K562 (cell line): ENCODE measurements around the gene SHLD1. TPM values are rescaled to one million over a fixed set of nuclear protein-coding genes. Genes with fewer than 3 reads are reported as not detected.

Experiments used
- CBX1 ChIP-seq: sonication (generic); IDR thresholded peaks from 2 replicates; pipeline ENCODE4 v1.6.1; 2016; ENCODE audit warnings: antibody characterized with exemption, low read depth, mild to moderate bottlenecking
- CGGBP1 ChIP-seq: fragments of 250-450 bp; sonication (Bioruptor Pico); IDR thresholded peaks from 2 replicates; pipeline ENCODE4 v1.9.0; 2021; ENCODE audit warnings: mild to moderate bottlenecking
- E2F6 ChIP-seq, 2 experiments: IDR thresholded peaks; 2 replicates each; pipeline ENCODE4 v1.6.1; 2011; ENCODE audit warnings: borderline replicate concordance in 1 of 2, control low read depth in 1 of 2, low read depth in 1 of 2, low read length in 1 of 2, mild to moderate bottlenecking in 1 of 2, mixed read lengths in 1 of 2, moderate library complexity in 1 of 2; ENCODE audit not compliant: insufficient read depth in 1 of 2, insufficient read length in 1 of 2, poor library complexity in 1 of 2, severe bottlenecking in 1 of 2; ENCODE audit errors: extremely low read depth in 1 of 2
- LCOR ChIP-seq: sonication (generic); formaldehyde crosslinking; IDR thresholded peaks from 2 replicates; pipeline ENCODE4 v1.8.0; 2022; ENCODE audit warnings: mild to moderate bottlenecking, missing genetic modification reagents
- NONO ChIP-seq, 2 experiments: fragments of 200-400 bp in 1 of 2; fragments of 450-650 bp in 1 of 2; formaldehyde crosslinking in 1 of 2; IDR thresholded peaks; 2 replicates each; pipeline ENCODE4 v1.6.1; 2017; ENCODE audit warnings: low read depth in 2 of 2, mild to moderate bottlenecking in 2 of 2, moderate library complexity in 2 of 2, low read length in 1 of 2
- PBX2 ChIP-seq, 2 experiments: IDR thresholded peaks in 1 of 2; conservative IDR thresholded peaks in 1 of 2; 2 replicates each; pipeline ENCODE4 v1.6.1; 2016; ENCODE audit warnings: low read depth in 2 of 2, mild to moderate bottlenecking in 1 of 2, missing compliant biosample characterization in 1 of 2, missing genetic modification characterization in 1 of 2, moderate library complexity in 1 of 2
- TCF7 ChIP-seq: sonication (generic); IDR thresholded peaks from 2 replicates; pipeline ENCODE4 v1.6.1; 2016; ENCODE audit warnings: antibody characterized with exemption, borderline replicate concordance
- TFAM ChIP-seq: fragments of 250-450 bp; sonication (Bioruptor Pico); conservative IDR thresholded peaks from 2 replicates; pipeline ENCODE4 v1.5.0; 2021; ENCODE audit warnings: mild to moderate bottlenecking, moderate library complexity
- ZNF253 ChIP-seq: fragments of 250-450 bp; sonication (Bioruptor Pico); conservative IDR thresholded peaks from 2 replicates; pipeline ENCODE4 v1.6.1; 2021; ENCODE audit warnings: mild to moderate bottlenecking
- ZNF449 ChIP-seq: fragments of 250-450 bp; sonication (Bioruptor Pico); IDR thresholded peaks from 2 replicates; pipeline ENCODE4 v1.8.0; 2022; ENCODE audit warnings: moderate library complexity, mild to moderate bottlenecking, inconsistent platforms
- polyA plus RNA-seq, 8 experiments: library from polyadenylated mRNA; depleted of rRNA in 4 of 8; stranded (reverse) in 5 of 8; unstranded in 3 of 8; fragments of >200 nt; fragmentation: Nextera tagmentation in 2 of 8; fragmentation: Illumina TruSeq in 1 of 8; extraction: Ambion mirVana in 2 of 8; extraction: Trizol in 1 of 8; gene quantifications; 2 replicates each; pipeline versions ENCODE4 v1.2.1 to v1.2.3, GENCODE V29; 2011 to 2014; ENCODE audit warnings: inconsistent platforms in 1 of 8, missing spikeins in 1 of 8
- total RNA-seq, 7 experiments: library from RNA; depleted of rRNA in 6 of 7; stranded (reverse); fragments of >200 nt in 6 of 7; fragmentation: Illumina TruSeq in 2 of 7; extraction: Trizol in 2 of 7; gene quantifications; 2 replicates each; pipeline versions ENCODE4 v1.2.1 to v1.2.3, GENCODE V29; 2011 to 2021; ENCODE audit warnings: low replicate concordance in 1 of 7

SHLD1 gene
- total and polyA plus RNA-seq, 9 of the 15 experiments (the other 6 are each of a cell fraction or from before 2014, with no cell fraction given), result 3.7 to 21.6 (median 8.2) TPM

GRCh38 chr20:5749952-5750779 is at the start of gene SHLD1 (continued):
- TF ChIP-seq E2F6 (IDR thresholded peaks at IDR 0.05; ENCODE audit: borderline replicate concordance in 1 of 2, extremely low read depth in 1 of 2, insufficient read depth in 1 of 2, insufficient read length in 1 of 2, low read depth in 1 of 2, low read length in 1 of 2, poor library complexity in 1 of 2, severe bottlenecking in 1 of 2) (peak in 1 of 2 experiments; percentile 40), LCOR (CRISPR knock-in tag) (peak; percentile 40; the same call in 1 of the 2 replicates), ZNF253 (CRISPR knock-in tag) (no peak), CGGBP1 (CRISPR knock-in tag) (no peak), TFAM (CRISPR knock-in tag) (no peak), NONO (IDR thresholded peaks at IDR 0.05; ENCODE audit: low read depth in 2 of 2, low read length in 1 of 2) (no peak), CBX1 (no peak), ZNF449 (CRISPR knock-in tag) (no peak), PBX2 (CRISPR knock-in tag; IDR thresholded peaks at IDR 0.05; ENCODE audit: low read depth) (no peak), PBX2 (tag; conservative IDR thresholded peaks at IDR 0.05; ENCODE audit: low read depth) (no peak), TCF7 (no peak)
